ENCODE data around the gene MUC4.

DNA sequence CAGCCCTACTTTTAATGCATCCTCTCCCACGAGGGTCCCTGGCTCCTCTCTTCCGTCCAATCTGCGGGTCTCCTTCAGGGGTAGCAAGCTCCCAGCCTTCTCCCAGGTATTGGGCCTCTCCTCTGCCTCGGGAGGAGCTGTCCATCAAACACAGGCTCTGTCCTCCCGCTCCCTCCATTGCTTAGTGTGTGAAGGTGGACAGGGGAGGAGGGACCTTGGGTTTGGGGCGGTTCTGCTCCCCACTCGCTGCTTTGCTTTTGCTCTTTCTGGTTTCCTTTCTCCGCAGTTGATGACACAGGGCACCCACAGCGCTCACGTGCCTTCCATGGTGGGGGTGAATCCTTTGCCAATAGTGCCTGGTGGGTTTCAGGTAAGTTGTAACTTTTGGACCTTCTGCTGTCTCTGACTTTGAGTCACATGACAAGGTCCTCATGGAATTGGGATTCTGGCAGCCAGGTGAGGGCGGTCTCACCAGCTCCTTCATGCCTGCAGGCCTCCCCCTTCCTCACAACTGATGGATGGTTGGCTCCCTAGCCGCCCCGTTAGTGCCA lies 72.1 kb downstream of the MUC4 start:
- TF ChIP-seq, protein P1, sequence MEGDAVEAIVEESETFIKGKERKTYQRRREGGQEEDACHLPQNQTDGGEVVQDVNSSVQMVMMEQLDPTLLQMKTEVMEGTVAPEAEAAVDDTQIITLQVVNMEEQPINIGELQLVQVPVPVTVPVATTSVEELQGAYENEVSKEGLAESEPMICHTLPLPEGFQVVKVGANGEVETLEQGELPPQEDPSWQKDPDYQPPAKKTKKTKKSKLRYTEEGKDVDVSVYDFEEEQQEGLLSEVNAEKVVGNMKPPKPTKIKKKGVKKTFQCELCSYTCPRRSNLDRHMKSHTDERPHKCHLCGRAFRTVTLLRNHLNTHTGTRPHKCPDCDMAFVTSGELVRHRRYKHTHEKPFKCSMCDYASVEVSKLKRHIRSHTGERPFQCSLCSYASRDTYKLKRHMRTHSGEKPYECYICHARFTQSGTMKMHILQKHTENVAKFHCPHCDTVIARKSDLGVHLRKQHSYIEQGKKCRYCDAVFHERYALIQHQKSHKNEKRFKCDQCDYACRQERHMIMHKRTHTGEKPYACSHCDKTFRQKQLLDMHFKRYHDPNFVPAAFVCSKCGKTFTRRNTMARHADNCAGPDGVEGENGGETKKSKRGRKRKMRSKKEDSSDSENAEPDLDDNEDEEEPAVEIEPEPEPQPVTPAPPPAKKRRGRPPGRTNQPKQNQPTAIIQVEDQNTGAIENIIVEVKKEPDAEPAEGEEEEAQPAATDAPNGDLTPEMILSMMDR (IDR thresholded peaks at IDR 0.05; ENCODE audit: low read depth, low read length, poor library complexity, severe bottlenecking): no peak
- TF ChIP-seq EZH2phosphoT487 (IDR thresholded peaks at IDR 0.05; ENCODE audit: borderline replicate concordance, low read length): no peak
